HL-60 (cell line): ENCODE data around the gene SMU1.

Experiments
- CTCF ChIP-seq: IDR thresholded peaks from one replicate; pipeline ENCODE4 v1.5.1; 2011; ENCODE audit warnings: low read length, control low read depth, inconsistent platforms; ENCODE audit not compliant: insufficient read depth
- REST ChIP-seq: IDR thresholded peaks from 2 replicates; pipeline ENCODE4 v1.6.1; 2012; ENCODE audit warnings: low read depth; ENCODE audit not compliant: insufficient replicate concordance
- SPI1 ChIP-seq: IDR thresholded peaks from 2 replicates; pipeline ENCODE4 v1.6.1; 2012; ENCODE audit warnings: low read depth, mild to moderate bottlenecking, borderline replicate concordance

- no peak for TF ChIP-seq CTCF
- TF ChIP-seq REST, result no peak
- no peak for TF ChIP-seq SPI1
Measured at GRCh38 chr9:33023661-33024060, 52.8 kb downstream of the SMU1 start.
